GM19455 (cell line): Measurements from ENCODE around the gene MED12L.

Experiments
- ATAC-seq: cut with Tn5 transposase; IDR thresholded peaks from one replicate; pipeline ENCODE4 v1.9.1; 2021; ENCODE audit not compliant: unreplicated experiment

Gene MED12L

GRCh38 chr3:151436675-151437446 lies 351.4 kb downstream of the MED12L start:
- no peak for ATAC-seq

GRCh38 chr3:151437906-151438305 lies 352.4 kb downstream of the MED12L start:
- no peak for ATAC-seq

- ATAC-seq = peak; percentile 75
Measured at GRCh38 chr3:151439652-151440125, 354.2 kb downstream of the MED12L start.

- no peak for ATAC-seq
Measured at GRCh38 chr3:151440940-151441339, 355.5 kb downstream of the MED12L start.

GRCh38 chr3:151443583-151443982 lies 358.1 kb downstream of the MED12L start:
- ATAC-seq = no peak

- ATAC-seq = no peak
Measured at GRCh38 chr3:151445273-151446001, 360.0 kb downstream of the MED12L start.

GRCh38 chr3:151446002-151446340 lies 360.5 kb downstream of the MED12L start:
- no peak for ATAC-seq

- no peak for ATAC-seq
Measured at GRCh38 chr3:151452368-151452767, 366.9 kb downstream of the MED12L start.

- ATAC-seq = no peak
Measured at GRCh38 chr3:151452841-151453240, 367.4 kb downstream of the MED12L start.

GRCh38 chr3:151456065-151456464 lies 370.6 kb downstream of the MED12L start:
- ATAC-seq = no peak

- ATAC-seq = no peak
Measured at GRCh38 chr3:151459358-151459757, 373.9 kb downstream of the MED12L start.

GRCh38 chr3:151460228-151460627 lies 374.8 kb downstream of the MED12L start:
- ATAC-seq = no peak

- ATAC-seq = no peak
Measured at GRCh38 chr3:151460774-151461450, 375.4 kb downstream of the MED12L start, which contains the start of gene IGSF10. Gene IGSF10 (minus strand): TSS chr3:151461061. CDS start chr3:151458709, 2,352 bp downstream.

- no peak for ATAC-seq
Measured at GRCh38 chr3:151462278-151462780, 376.9 kb downstream of the MED12L start.

- no peak for ATAC-seq
Measured at GRCh38 chr3:151462991-151463390, 377.5 kb downstream of the MED12L start.

- no peak for ATAC-seq
Measured at GRCh38 chr3:151467069-151467468, 381.6 kb downstream of the MED12L start.

GRCh38 chr3:151468284-151468917 lies 382.9 kb downstream of the MED12L start:
- ATAC-seq = peak; percentile 73

- no peak for ATAC-seq
Measured at GRCh38 chr3:151476344-151477018, 391.0 kb downstream of the MED12L start.

GRCh38 chr3:151477591-151478334 lies 392.3 kb downstream of the MED12L start:
- no peak for ATAC-seq

- ATAC-seq = no peak
Measured at GRCh38 chr3:151478335-151478697, 392.9 kb downstream of the MED12L start.
